ENCODE data around the gene SEL1L. TPM values are rescaled to one million over a fixed set of nuclear protein-coding genes. Genes with fewer than 3 reads are reported as not detected.

SEL1L gene
- total RNA-seq, 2 experiments from 2014 or later, result 58.3 to 185 TPM

DNA sequence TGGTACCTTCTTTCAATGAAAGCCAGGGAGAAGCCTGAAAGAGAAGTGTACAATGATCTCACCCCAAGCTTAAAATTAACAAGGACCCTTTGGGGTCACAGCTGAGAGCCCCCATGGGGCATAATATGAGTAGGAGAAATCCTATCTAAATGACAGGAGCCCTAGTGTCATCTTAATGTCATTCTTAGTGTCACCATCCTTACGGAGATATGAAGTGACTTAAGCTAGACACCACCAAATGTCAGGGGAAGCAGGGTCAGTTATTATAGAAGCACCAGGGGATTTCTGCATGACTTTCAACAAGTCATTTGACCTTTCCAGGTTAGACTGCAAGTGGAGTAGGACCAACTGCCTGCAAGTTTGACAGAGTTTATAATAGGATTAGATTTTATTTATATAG, 104.6 kb downstream of the SEL1L start:
- Histone ChIP-seq H3K9me3 (ENCODE audit: low read length) (no peaks in the 10 kb centered on the region), H4K20me1 (ENCODE audit: insufficient read depth, low read length) (no peaks in the 10 kb centered on the region), H3K4me1 (ENCODE audit: insufficient read depth, low read length, poor library complexity, severe bottlenecking) (no peaks in the 10 kb centered on the region), H3K36me3 (ENCODE audit: insufficient read depth, low read length) (no peaks in the 10 kb centered on the region), H3K9me2 (ENCODE audit: insufficient read depth, low read length) (no peaks in the 10 kb centered on the region), H3K4me3 (ENCODE audit: low read depth, low read length, poor library complexity, severe bottlenecking) (no peak overlapping the region), H3K79me2 (ENCODE audit: insufficient read depth, low read depth, low read length) (no peaks in the 10 kb centered on the region), H3K27ac (ENCODE audit: low read depth, low read length, poor library complexity, severe bottlenecking) (no peak overlapping the region), H2AFZ (ENCODE audit: low read length) (no peak overlapping the region), H3K4me2 (ENCODE audit: low read length) (no peak overlapping the region)
- DNase-seq (ENCODE audit: low spot score), result no peak
- TF ChIP-seq EZH2phosphoT487 (IDR thresholded peaks at IDR 0.05; ENCODE audit: borderline replicate concordance, low read depth, low read length), result no peak
- TF ChIP-seq, protein P1, sequence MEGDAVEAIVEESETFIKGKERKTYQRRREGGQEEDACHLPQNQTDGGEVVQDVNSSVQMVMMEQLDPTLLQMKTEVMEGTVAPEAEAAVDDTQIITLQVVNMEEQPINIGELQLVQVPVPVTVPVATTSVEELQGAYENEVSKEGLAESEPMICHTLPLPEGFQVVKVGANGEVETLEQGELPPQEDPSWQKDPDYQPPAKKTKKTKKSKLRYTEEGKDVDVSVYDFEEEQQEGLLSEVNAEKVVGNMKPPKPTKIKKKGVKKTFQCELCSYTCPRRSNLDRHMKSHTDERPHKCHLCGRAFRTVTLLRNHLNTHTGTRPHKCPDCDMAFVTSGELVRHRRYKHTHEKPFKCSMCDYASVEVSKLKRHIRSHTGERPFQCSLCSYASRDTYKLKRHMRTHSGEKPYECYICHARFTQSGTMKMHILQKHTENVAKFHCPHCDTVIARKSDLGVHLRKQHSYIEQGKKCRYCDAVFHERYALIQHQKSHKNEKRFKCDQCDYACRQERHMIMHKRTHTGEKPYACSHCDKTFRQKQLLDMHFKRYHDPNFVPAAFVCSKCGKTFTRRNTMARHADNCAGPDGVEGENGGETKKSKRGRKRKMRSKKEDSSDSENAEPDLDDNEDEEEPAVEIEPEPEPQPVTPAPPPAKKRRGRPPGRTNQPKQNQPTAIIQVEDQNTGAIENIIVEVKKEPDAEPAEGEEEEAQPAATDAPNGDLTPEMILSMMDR (conservative IDR thresholded peaks at IDR 0.05; ENCODE audit: low read length), result no peak
- ChIA-PET CTCF (ENCODE audit: unreplicated experiment) (no interaction called here), POLR2A (interaction anchor here (1.2 kb wide), 1 partner anchor 27 kb away, joined by 4 read pairs; no protein-coding TSS in a partner anchor)
- intact Hi-C loops (cut with micrococcal nuclease; ENCODE audit: unreplicated experiment), result no loop called here
- BruUV-seq (replicated peaks), result no TSS peak

DNA sequence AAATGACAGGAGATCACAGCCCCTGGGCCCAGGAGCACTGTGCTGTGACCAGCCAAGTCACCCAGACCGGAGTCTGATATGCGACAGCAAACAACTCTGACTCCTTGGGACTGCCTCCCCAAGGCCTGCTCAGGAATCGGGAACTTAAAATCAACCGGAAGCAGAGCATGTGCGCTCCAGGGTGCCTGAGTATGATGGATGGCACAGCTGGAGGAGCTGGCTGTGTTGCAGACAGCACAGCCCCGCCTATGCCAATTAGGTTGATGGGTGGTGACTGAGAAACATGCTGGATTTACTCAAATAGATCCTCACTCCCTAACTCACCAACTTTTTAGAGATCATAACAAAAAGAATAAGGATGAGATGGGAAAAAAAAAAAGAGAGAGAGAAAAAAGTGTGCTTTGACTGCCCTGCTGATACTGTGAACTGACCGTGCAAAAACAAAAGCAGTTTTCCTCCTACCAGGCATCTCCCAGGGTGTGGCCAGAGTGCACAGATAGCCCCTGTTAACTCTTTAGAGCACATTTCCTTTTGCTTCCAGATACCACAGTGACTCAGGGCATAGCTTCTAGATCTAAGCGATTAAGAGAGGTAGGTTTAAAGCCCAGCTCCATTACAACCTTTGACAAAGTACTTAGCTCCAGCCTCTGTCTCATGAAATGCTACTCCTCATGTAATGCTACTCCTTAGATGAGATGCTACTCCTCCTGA, 106.2 kb downstream of the SEL1L start:
- Histone ChIP-seq H4K20me1 (ENCODE audit: insufficient read depth, low read length) (no peaks in the 10 kb centered on the region), H3K9me2 (ENCODE audit: insufficient read depth, low read length) (no peaks in the 10 kb centered on the region), H3K36me3 (ENCODE audit: insufficient read depth, low read length) (no peaks in the 10 kb centered on the region), H3K4me3 (ENCODE audit: low read depth, low read length, poor library complexity, severe bottlenecking) (no peak overlapping the region), H3K27ac (ENCODE audit: low read depth, low read length, poor library complexity, severe bottlenecking) (no peak overlapping the region), H3K9me3 (ENCODE audit: low read length) (no peaks in the 10 kb centered on the region), H3K4me1 (ENCODE audit: insufficient read depth, low read length, poor library complexity, severe bottlenecking) (no peaks in the 10 kb centered on the region), H2AFZ (ENCODE audit: low read length) (no peak overlapping the region), H3K79me2 (ENCODE audit: insufficient read depth, low read depth, low read length) (no peaks in the 10 kb centered on the region), H3K4me2 (ENCODE audit: low read length) (no peak overlapping the region)
- intact Hi-C loops (cut with micrococcal nuclease; ENCODE audit: unreplicated experiment), result no loop called here
- DNase-seq (ENCODE audit: low spot score), result no peak
- BruUV-seq (replicated peaks), result no TSS peak
- no peak for TF ChIP-seq EZH2phosphoT487 (IDR thresholded peaks at IDR 0.05; ENCODE audit: borderline replicate concordance, low read depth, low read length)
- TF ChIP-seq, protein P1 (conservative IDR thresholded peaks at IDR 0.05; ENCODE audit: low read length), result no peak
- ChIA-PET POLR2A (no interaction called here), CTCF (ENCODE audit: unreplicated experiment) (no interaction called here)

DNA sequence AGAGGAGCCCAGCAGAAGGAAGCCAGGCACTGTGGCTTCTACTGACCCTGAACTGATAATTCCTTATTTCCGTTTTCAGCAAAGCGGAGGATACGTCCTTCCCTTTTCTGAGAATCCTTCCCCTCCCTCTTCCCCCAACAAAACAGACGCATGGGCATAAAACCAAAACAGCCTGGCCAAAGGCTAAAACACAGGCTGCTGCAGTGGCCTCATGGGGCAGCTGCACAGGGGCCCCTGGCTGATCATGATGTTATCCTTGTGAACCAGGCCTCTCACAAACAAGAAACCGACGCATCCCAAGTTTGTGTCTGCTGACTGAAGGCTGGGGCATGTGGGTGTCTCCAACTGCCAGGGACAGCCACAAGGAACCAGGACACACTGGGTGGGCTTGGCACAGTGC, 110.1 kb downstream of the SEL1L start:
- Histone ChIP-seq H3K9me3 (ENCODE audit: low read length) (no peaks in the 10 kb centered on the region), H4K20me1 (ENCODE audit: insufficient read depth, low read length) (no peaks in the 10 kb centered on the region), H3K9me2 (ENCODE audit: insufficient read depth, low read length) (no peaks in the 10 kb centered on the region), H2AFZ (ENCODE audit: low read length) (no peak overlapping the region), H3K79me2 (ENCODE audit: insufficient read depth, low read depth, low read length) (no peaks in the 10 kb centered on the region), H3K4me3 (ENCODE audit: low read depth, low read length, poor library complexity, severe bottlenecking) (no peak overlapping the region), H3K27ac (ENCODE audit: low read depth, low read length, poor library complexity, severe bottlenecking) (no peak overlapping the region), H3K4me2 (ENCODE audit: low read length) (no peak overlapping the region), H3K36me3 (ENCODE audit: insufficient read depth, low read length) (no peaks in the 10 kb centered on the region), H3K4me1 (ENCODE audit: insufficient read depth, low read length, poor library complexity, severe bottlenecking) (no peaks in the 10 kb centered on the region)
- BruUV-seq (replicated peaks), result no TSS peak
- intact Hi-C loops (cut with micrococcal nuclease; ENCODE audit: unreplicated experiment), result no loop called here
- no peak for TF ChIP-seq EZH2phosphoT487 (IDR thresholded peaks at IDR 0.05; ENCODE audit: borderline replicate concordance, low read depth, low read length)
- TF ChIP-seq, protein P1 (conservative IDR thresholded peaks at IDR 0.05; ENCODE audit: low read length), result no peak
- no peak for DNase-seq (ENCODE audit: low spot score)
- ChIA-PET CTCF (ENCODE audit: unreplicated experiment) (no interaction called here), POLR2A (no interaction called here)
